ENCODE data around the gene PIMREG.

Gene PIMREG

GRCh38 chr17:6443692-6444570 is at the start of gene PIMREG:
TSS of gene PIMREG (plus strand) at chr17:6444455. CDS start at chr17:6445111, 656 bp downstream.
- no peaks in the 10 kb centered on the region for H3K36me3 ChIP-seq (ENCODE audit: control insufficient read depth, insufficient read depth, low read length)
- H3K27me3 ChIP-seq (ENCODE audit: control insufficient read depth, insufficient read depth, low read length), result peaks cover 5% of the 10 kb centered on the region
- peak within 1 kb of the TSS; percentile 39 for H3K9ac ChIP-seq (ENCODE audit: low read length)
- no peak within 1 kb of the TSS for H3K27ac ChIP-seq (ENCODE audit: low read depth, low read length)
- H3K4me1 ChIP-seq (ENCODE audit: control insufficient read depth, insufficient read depth, low read length), result peaks cover 6% of the 10 kb centered on the region
- peak within 1 kb of the TSS; percentile 85 for H3K4me3 ChIP-seq (ENCODE audit: low read length)

GRCh38 chr17:6398955-6399354 is 45.3 kb upstream of the PIMREG start:
- no peaks in the 10 kb centered on the region for H3K27me3 ChIP-seq (ENCODE audit: control insufficient read depth, insufficient read depth, low read length)
- H3K9ac ChIP-seq (ENCODE audit: low read length), result no peak overlapping the region
- no peaks in the 10 kb centered on the region for H3K4me1 ChIP-seq (ENCODE audit: control insufficient read depth, insufficient read depth, low read length)
- H3K36me3 ChIP-seq (ENCODE audit: control insufficient read depth, insufficient read depth, low read length), result no peaks in the 10 kb centered on the region
- H3K27ac ChIP-seq (ENCODE audit: low read depth, low read length), result no peak overlapping the region
- H3K4me3 ChIP-seq (ENCODE audit: low read length), result no peak overlapping the region

GRCh38 chr17:6402258-6402657 is 42.0 kb upstream of the PIMREG start:
- H3K4me3 ChIP-seq (ENCODE audit: low read length), result no peak overlapping the region
- H3K36me3 ChIP-seq (ENCODE audit: control insufficient read depth, insufficient read depth, low read length), result no peaks in the 10 kb centered on the region
- no peak overlapping the region for H3K9ac ChIP-seq (ENCODE audit: low read length)
- H3K27ac ChIP-seq (ENCODE audit: low read depth, low read length), result no peak overlapping the region
- no peaks in the 10 kb centered on the region for H3K4me1 ChIP-seq (ENCODE audit: control insufficient read depth, insufficient read depth, low read length)
- no peaks in the 10 kb centered on the region for H3K27me3 ChIP-seq (ENCODE audit: control insufficient read depth, insufficient read depth, low read length)

- Histone ChIP-seq H3K36me3 (ENCODE audit: control insufficient read depth, insufficient read depth, low read length) (no peaks in the 10 kb centered on the region), H3K4me1 (ENCODE audit: control insufficient read depth, insufficient read depth, low read length) (no peaks in the 10 kb centered on the region), H3K27ac (ENCODE audit: low read depth, low read length) (no peak overlapping the region), H3K4me3 (ENCODE audit: low read length) (no peak overlapping the region), H3K27me3 (ENCODE audit: control insufficient read depth, insufficient read depth, low read length) (no peaks in the 10 kb centered on the region), H3K9ac (ENCODE audit: low read length) (no peak overlapping the region)
Measured at GRCh38 chr17:6408276-6408675, 36.0 kb upstream of the PIMREG start.

- Histone ChIP-seq H3K27ac (ENCODE audit: low read depth, low read length) (no peak overlapping the region), H3K9ac (ENCODE audit: low read length) (no peak overlapping the region), H3K4me1 (ENCODE audit: control insufficient read depth, insufficient read depth, low read length) (no peaks in the 10 kb centered on the region), H3K36me3 (ENCODE audit: control insufficient read depth, insufficient read depth, low read length) (no peaks in the 10 kb centered on the region), H3K27me3 (ENCODE audit: control insufficient read depth, insufficient read depth, low read length) (no peaks in the 10 kb centered on the region), H3K4me3 (ENCODE audit: low read length) (no peak overlapping the region)
Measured at GRCh38 chr17:6408735-6409134, 35.5 kb upstream of the PIMREG start.

GRCh38 chr17:6413065-6413464 is 31.2 kb upstream of the PIMREG start:
- Histone ChIP-seq H3K9ac (ENCODE audit: low read length) (no peak overlapping the region), H3K27ac (ENCODE audit: low read depth, low read length) (no peak overlapping the region), H3K4me1 (ENCODE audit: control insufficient read depth, insufficient read depth, low read length) (no peaks in the 10 kb centered on the region), H3K27me3 (ENCODE audit: control insufficient read depth, insufficient read depth, low read length) (no peaks in the 10 kb centered on the region), H3K36me3 (ENCODE audit: control insufficient read depth, insufficient read depth, low read length) (no peaks in the 10 kb centered on the region), H3K4me3 (ENCODE audit: low read length) (no peak overlapping the region)

- Histone ChIP-seq H3K9ac (ENCODE audit: low read length) (no peak overlapping the region), H3K4me3 (ENCODE audit: low read length) (no peak overlapping the region), H3K36me3 (ENCODE audit: control insufficient read depth, insufficient read depth, low read length) (no peaks in the 10 kb centered on the region), H3K27ac (ENCODE audit: low read depth, low read length) (no peak overlapping the region), H3K27me3 (ENCODE audit: control insufficient read depth, insufficient read depth, low read length) (no peaks in the 10 kb centered on the region), H3K4me1 (ENCODE audit: control insufficient read depth, insufficient read depth, low read length) (no peaks in the 10 kb centered on the region)
Measured at GRCh38 chr17:6415616-6416015, 28.6 kb upstream of the PIMREG start.

GRCh38 chr17:6420173-6420641 is 24.0 kb upstream of the PIMREG start:
- Histone ChIP-seq H3K36me3 (ENCODE audit: control insufficient read depth, insufficient read depth, low read length) (no peaks in the 10 kb centered on the region), H3K4me3 (ENCODE audit: low read length) (no peak overlapping the region), H3K27me3 (ENCODE audit: control insufficient read depth, insufficient read depth, low read length) (peaks cover 2% of the 10 kb centered on the region), H3K27ac (ENCODE audit: low read depth, low read length) (no peak overlapping the region), H3K9ac (ENCODE audit: low read length) (no peak overlapping the region), H3K4me1 (ENCODE audit: control insufficient read depth, insufficient read depth, low read length) (no peaks in the 10 kb centered on the region)

- H3K27ac ChIP-seq (ENCODE audit: low read depth, low read length), result no peak overlapping the region
- H3K4me3 ChIP-seq (ENCODE audit: low read length), result no peak overlapping the region
- peaks cover 2% of the 10 kb centered on the region for H3K27me3 ChIP-seq (ENCODE audit: control insufficient read depth, insufficient read depth, low read length)
- H3K9ac ChIP-seq (ENCODE audit: low read length), result no peak overlapping the region
- no peaks in the 10 kb centered on the region for H3K4me1 ChIP-seq (ENCODE audit: control insufficient read depth, insufficient read depth, low read length)
- H3K36me3 ChIP-seq (ENCODE audit: control insufficient read depth, insufficient read depth, low read length), result no peaks in the 10 kb centered on the region
Measured at GRCh38 chr17:6421700-6422604, 22.3 kb upstream of the PIMREG start.

GRCh38 chr17:6422654-6423241 is 21.5 kb upstream of the PIMREG start:
- Histone ChIP-seq H3K4me1 (ENCODE audit: control insufficient read depth, insufficient read depth, low read length) (no peaks in the 10 kb centered on the region), H3K9ac (ENCODE audit: low read length) (no peak overlapping the region), H3K27me3 (ENCODE audit: control insufficient read depth, insufficient read depth, low read length) (peaks cover 2% of the 10 kb centered on the region), H3K4me3 (ENCODE audit: low read length) (no peak overlapping the region), H3K36me3 (ENCODE audit: control insufficient read depth, insufficient read depth, low read length) (no peaks in the 10 kb centered on the region), H3K27ac (ENCODE audit: low read depth, low read length) (no peak overlapping the region)

- no peaks in the 10 kb centered on the region for H3K36me3 ChIP-seq (ENCODE audit: control insufficient read depth, insufficient read depth, low read length)
- no peaks in the 10 kb centered on the region for H3K4me1 ChIP-seq (ENCODE audit: control insufficient read depth, insufficient read depth, low read length)
- peaks cover 2% of the 10 kb centered on the region for H3K27me3 ChIP-seq (ENCODE audit: control insufficient read depth, insufficient read depth, low read length)
- H3K27ac ChIP-seq (ENCODE audit: low read depth, low read length), result no peak overlapping the region
- H3K9ac ChIP-seq (ENCODE audit: low read length), result no peak overlapping the region
- no peak overlapping the region for H3K4me3 ChIP-seq (ENCODE audit: low read length)
Measured at GRCh38 chr17:6423931-6424330, 20.3 kb upstream of the PIMREG start.

- Histone ChIP-seq H3K36me3 (ENCODE audit: control insufficient read depth, insufficient read depth, low read length) (no peaks in the 10 kb centered on the region), H3K9ac (ENCODE audit: low read length) (no peak overlapping the region), H3K4me1 (ENCODE audit: control insufficient read depth, insufficient read depth, low read length) (no peaks in the 10 kb centered on the region), H3K27me3 (ENCODE audit: control insufficient read depth, insufficient read depth, low read length) (peaks cover 2% of the 10 kb centered on the region), H3K27ac (ENCODE audit: low read depth, low read length) (no peak overlapping the region), H3K4me3 (ENCODE audit: low read length) (no peak overlapping the region)
Measured at GRCh38 chr17:6425407-6425806, 18.8 kb upstream of the PIMREG start.

All from rectal smooth muscle tissue (tissue), 1 donor.